ENCODE measurements around the gene RPUSD2. TPM values are rescaled to one million over a fixed set of nuclear protein-coding genes. Genes with fewer than 3 reads are reported as not detected.

Gene RPUSD2
- total and polyA plus RNA-seq, 2 experiments from 2014 or later: 22.0 to 25.5 TPM

DNA sequence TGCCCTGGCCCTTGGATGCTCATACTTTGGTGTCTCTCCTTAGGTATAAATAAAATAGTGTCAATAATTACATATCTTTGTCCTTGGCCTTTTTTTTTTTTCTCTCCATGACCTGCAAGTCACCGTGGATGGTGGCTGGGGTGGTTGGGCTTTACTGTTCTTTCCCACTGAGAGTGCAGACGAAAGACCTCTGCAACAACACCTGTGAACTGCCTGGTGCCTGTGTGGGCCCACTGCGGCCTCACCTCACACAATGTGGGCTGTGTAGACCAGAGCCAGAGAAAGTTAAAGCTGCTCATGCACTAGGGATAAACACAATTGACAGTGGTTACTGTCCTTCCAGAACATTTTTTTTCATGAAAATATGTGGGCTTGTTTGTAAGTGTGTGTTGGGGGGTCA, 43.2 kb upstream of the RPUSD2 start:
- Mint-ChIP-seq H3K27me3 (ENCODE audit: insufficient read depth, low read depth, poor library complexity) (peaks cover 3% of the 10 kb centered on the region), H3K4me3 (no peak overlapping the region), H3K36me3 (ENCODE audit: low read depth) (no peaks in the 10 kb centered on the region), H3K27ac (no peak overlapping the region), H3K4me1 (no peaks in the 10 kb centered on the region), H3K9me3 (no peaks in the 10 kb centered on the region)
- ATAC-seq (no peak), DNase-seq (ENCODE audit: low spot score) (no peak)
- no peak overlapping the region for H3K4me3 ChIP-seq
- no peaks in the 10 kb centered on the region for H3K9me2 ChIP-seq (ENCODE audit: insufficient read depth)
- no peak overlapping the region for H2AFZ ChIP-seq
- no peaks in the 10 kb centered on the region for H3K79me2 ChIP-seq (replicated peaks; ENCODE audit: insufficient read depth)
- no peaks in the 10 kb centered on the region for H3F3A ChIP-seq (replicated peaks; ENCODE audit: low read depth)
- no peak for TF ChIP-seq NANOG (IDR thresholded peaks at IDR 0.05; ENCODE audit: borderline replicate concordance)
- TF ChIP-seq POLR2AphosphoS5 (IDR thresholded peaks at IDR 0.05; ENCODE audit: low read depth): no peak
- no peak for TF ChIP-seq EZH2phosphoT487 (IDR thresholded peaks at IDR 0.05; ENCODE audit: unreplicated experiment)
- TF ChIP-seq ZNF462 (CRISPR knock-in tag; IDR thresholded peaks at IDR 0.05): no peak
- no peak for TF ChIP-seq ZNF331 (CRISPR knock-in tag; IDR thresholded peaks at IDR 0.05; ENCODE audit: low read depth)
- TF ChIP-seq, protein P1, sequence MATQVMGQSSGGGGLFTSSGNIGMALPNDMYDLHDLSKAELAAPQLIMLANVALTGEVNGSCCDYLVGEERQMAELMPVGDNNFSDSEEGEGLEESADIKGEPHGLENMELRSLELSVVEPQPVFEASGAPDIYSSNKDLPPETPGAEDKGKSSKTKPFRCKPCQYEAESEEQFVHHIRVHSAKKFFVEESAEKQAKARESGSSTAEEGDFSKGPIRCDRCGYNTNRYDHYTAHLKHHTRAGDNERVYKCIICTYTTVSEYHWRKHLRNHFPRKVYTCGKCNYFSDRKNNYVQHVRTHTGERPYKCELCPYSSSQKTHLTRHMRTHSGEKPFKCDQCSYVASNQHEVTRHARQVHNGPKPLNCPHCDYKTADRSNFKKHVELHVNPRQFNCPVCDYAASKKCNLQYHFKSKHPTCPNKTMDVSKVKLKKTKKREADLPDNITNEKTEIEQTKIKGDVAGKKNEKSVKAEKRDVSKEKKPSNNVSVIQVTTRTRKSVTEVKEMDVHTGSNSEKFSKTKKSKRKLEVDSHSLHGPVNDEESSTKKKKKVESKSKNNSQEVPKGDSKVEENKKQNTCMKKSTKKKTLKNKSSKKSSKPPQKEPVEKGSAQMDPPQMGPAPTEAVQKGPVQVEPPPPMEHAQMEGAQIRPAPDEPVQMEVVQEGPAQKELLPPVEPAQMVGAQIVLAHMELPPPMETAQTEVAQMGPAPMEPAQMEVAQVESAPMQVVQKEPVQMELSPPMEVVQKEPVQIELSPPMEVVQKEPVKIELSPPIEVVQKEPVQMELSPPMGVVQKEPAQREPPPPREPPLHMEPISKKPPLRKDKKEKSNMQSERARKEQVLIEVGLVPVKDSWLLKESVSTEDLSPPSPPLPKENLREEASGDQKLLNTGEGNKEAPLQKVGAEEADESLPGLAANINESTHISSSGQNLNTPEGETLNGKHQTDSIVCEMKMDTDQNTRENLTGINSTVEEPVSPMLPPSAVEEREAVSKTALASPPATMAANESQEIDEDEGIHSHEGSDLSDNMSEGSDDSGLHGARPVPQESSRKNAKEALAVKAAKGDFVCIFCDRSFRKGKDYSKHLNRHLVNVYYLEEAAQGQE (IDR thresholded peaks at IDR 0.05; ENCODE audit: unreplicated experiment): no peak
- TF ChIP-seq ZNF114 (CRISPR knock-in tag; IDR thresholded peaks at IDR 0.05): no peak
- no peak for TF ChIP-seq JUNB (IDR thresholded peaks at IDR 0.05; ENCODE audit: unreplicated experiment)
- TF ChIP-seq CTCF (conservative IDR thresholded peaks at IDR 0.05; ENCODE audit: low read depth in 2 of 2): no peak
- no peak for TF ChIP-seq EZH2 (IDR thresholded peaks at IDR 0.05; ENCODE audit: low read depth, unreplicated experiment)
- H4K20me1 ChIP-seq (replicated peaks; ENCODE audit: insufficient read depth): no peaks in the 10 kb centered on the region
- no peak overlapping the region for H3K4me2 ChIP-seq
- H3K27me3 ChIP-seq (ENCODE audit: insufficient read depth): no peaks in the 10 kb centered on the region
- H3K27ac ChIP-seq (ENCODE audit: low read depth): no peak overlapping the region
- H3K36me3 ChIP-seq (ENCODE audit: insufficient read depth): no peaks in the 10 kb centered on the region
- H3K4me1 ChIP-seq (ENCODE audit: insufficient read depth): no peaks in the 10 kb centered on the region
